DMS79 (cell line): ENCODE data around the gene STK38.
"Not testable (repeated sequence)": the region's sequence is repeated elsewhere in the genome, so short reads cannot be mapped to it uniquely, and the experiment has no call there.

ENCODE experiments used
- DNase-seq: peaks from one replicate; lab custom pipeline; 2025; lab: John Stamatoyannopoulos, UW

STK38 gene

GRCh38 chr6:36484736-36485135 is 62.5 kb downstream of the STK38 start:
- DNase-seq, result no peak

- not testable (repeated sequence) for DNase-seq
These were observed 64.0 kb downstream of the STK38 start for GRCh38 chr6:36483326-36483725.

GRCh38 chr6:36479256-36479655 is 68.0 kb downstream of the STK38 start:
- DNase-seq, result no peak

- no peak for DNase-seq
These were observed 69.2 kb downstream of the STK38 start for GRCh38 chr6:36478051-36478526.

- DNase-seq, result no peak
These were observed 77.3 kb downstream of the STK38 start for GRCh38 chr6:36469946-36470345.

- DNase-seq, result no peak
These were observed 78.1 kb downstream of the STK38 start for GRCh38 chr6:36469148-36469661.

- DNase-seq, result no peak
These were observed 79.7 kb downstream of the STK38 start for GRCh38 chr6:36467625-36468024.

- DNase-seq, result no peak
These were observed 83.0 kb downstream of the STK38 start for GRCh38 chr6:36464233-36464632.

- DNase-seq, result no peak
These were observed 83.6 kb downstream of the STK38 start for GRCh38 chr6:36463676-36464075.

- DNase-seq, result no peak
These were observed 85.6 kb downstream of the STK38 start for GRCh38 chr6:36461646-36462045.

- no peak for DNase-seq
These were observed 86.4 kb downstream of the STK38 start for GRCh38 chr6:36460916-36461315.

- no peak for DNase-seq
These were observed 87.8 kb downstream of the STK38 start for GRCh38 chr6:36459501-36459900.

GRCh38 chr6:36455486-36456027 is 91.7 kb downstream of the STK38 start:
- DNase-seq, result no peak

GRCh38 chr6:36452897-36453296 is 94.4 kb downstream of the STK38 start:
- not testable (repeated sequence) for DNase-seq

GRCh38 chr6:36449173-36449572 is 98.1 kb downstream of the STK38 start:
- DNase-seq, result not testable (repeated sequence)

GRCh38 chr6:36445621-36446020 is 101.7 kb downstream of the STK38 start:
- no peak for DNase-seq

GRCh38 chr6:36444470-36444869 is 102.8 kb downstream of the STK38 start:
- DNase-seq, result no peak
